GM23338 (cell line): ENCODE measurements around the gene RXRA. TPM values are rescaled to one million over a fixed set of nuclear protein-coding genes. Genes with fewer than 3 reads are reported as not detected.

ENCODE experiments used
- CREB1 ChIP-seq: fragments of 250-450 bp; sonication (Bioruptor Pico); IDR thresholded peaks from 2 replicates; pipeline ENCODE4 v1.5.0; 2020; ENCODE audit warnings: low read depth, mild to moderate bottlenecking, moderate library complexity
- EZH2 ChIP-seq: fragments of 200-600 bp; sonication (generic); IDR thresholded peaks from one replicate; pipeline ENCODE4 v1.8.0; 2017; ENCODE audit warnings: antibody characterized with exemption, mild to moderate bottlenecking, low read depth; ENCODE audit not compliant: unreplicated experiment
- EZH2phosphoT487 ChIP-seq: fragments of 200-600 bp; sonication (generic); IDR thresholded peaks from one replicate; pipeline ENCODE4 v1.8.1; 2018; ENCODE audit warnings: antibody characterized with exemption; ENCODE audit not compliant: unreplicated experiment
- JUNB ChIP-seq: IDR thresholded peaks from one replicate; pipeline ENCODE4 v1.6.1; 2016; ENCODE audit warnings: antibody characterized with exemption; ENCODE audit not compliant: unreplicated experiment
- POLR2AphosphoS5 ChIP-seq: IDR thresholded peaks from 2 replicates; pipeline ENCODE4 v1.6.1; 2016; ENCODE audit warnings: antibody characterized with exemption, low read depth
- STAT1 ChIP-seq: IDR thresholded peaks from one replicate; pipeline ENCODE4 v1.6.1; 2016; ENCODE audit warnings: antibody characterized with exemption; ENCODE audit not compliant: unreplicated experiment
- ZNF114 ChIP-seq: fragments of 250-450 bp; sonication (Bioruptor Pico); IDR thresholded peaks from 2 replicates; pipeline ENCODE4 v1.5.0; 2020; ENCODE audit warnings: mild to moderate bottlenecking, moderate library complexity
- polyA plus RNA-seq: library from polyadenylated mRNA; unstranded; fragments of >200 nt; fragmentation: Nextera tagmentation; extraction: Ambion mirVana; gene quantifications from 2 replicates; pipeline ENCODE4 v1.2.1, GENCODE V29; 2016
- total RNA-seq: library from RNA; depleted of rRNA; stranded (reverse); fragments of >200 nt; shearing (Covaris generic); gene quantifications from 2 replicates; pipeline ENCODE4 v1.2.3, GENCODE V29; 2014
- TF ChIP-seq, protein P1 (sequence below): fragments of 250-450 bp; sonication (Bioruptor Pico); IDR thresholded peaks from 2 replicates; pipeline ENCODE4 v1.5.0; 2020; ENCODE audit warnings: mild to moderate bottlenecking, moderate library complexity
- TF ChIP-seq, protein P2 (sequence below): IDR thresholded peaks from one replicate; pipeline ENCODE4 v1.6.1; 2018; ENCODE audit warnings: antibody characterized with exemption; ENCODE audit not compliant: unreplicated experiment
- TF ChIP-seq, protein P3 (sequence below), 2 experiments: fragments of 200-600 bp in 1 of 2; sonication (generic) in 1 of 2; conservative IDR thresholded peaks; 2 replicates each; pipeline versions ENCODE4 v1.5.1 to v1.6.1; 2016 to 2017; ENCODE audit warnings: antibody characterized with exemption in 2 of 2, low read depth in 2 of 2, mild to moderate bottlenecking in 2 of 2, moderate library complexity in 1 of 2

Gene RXRA
- total and polyA plus RNA-seq, 2 experiments from 2014 or later, result 4.9 to 17.9 TPM

DNA sequence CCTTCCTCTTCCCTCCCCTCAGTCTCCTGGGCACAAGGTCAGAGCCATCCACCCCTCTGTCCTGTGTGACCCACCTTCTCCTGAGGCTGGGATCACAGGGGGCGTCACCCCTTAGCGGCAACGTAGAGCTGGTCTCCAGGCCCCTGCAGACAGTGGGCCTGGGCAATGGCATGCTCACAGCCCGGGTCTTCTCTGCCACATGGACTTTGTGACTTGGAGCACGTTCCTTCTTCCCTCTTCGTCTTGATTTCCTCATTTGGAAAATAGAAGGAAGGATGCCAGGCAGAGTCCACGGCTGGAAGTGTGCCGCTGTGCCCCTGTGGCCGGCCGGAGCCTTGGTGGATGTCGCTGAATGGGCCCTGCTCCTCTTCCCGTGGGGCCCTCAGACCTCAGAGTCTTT is 10.0 kb downstream of the RXRA start (continued):
- TF ChIP-seq, protein P1, sequence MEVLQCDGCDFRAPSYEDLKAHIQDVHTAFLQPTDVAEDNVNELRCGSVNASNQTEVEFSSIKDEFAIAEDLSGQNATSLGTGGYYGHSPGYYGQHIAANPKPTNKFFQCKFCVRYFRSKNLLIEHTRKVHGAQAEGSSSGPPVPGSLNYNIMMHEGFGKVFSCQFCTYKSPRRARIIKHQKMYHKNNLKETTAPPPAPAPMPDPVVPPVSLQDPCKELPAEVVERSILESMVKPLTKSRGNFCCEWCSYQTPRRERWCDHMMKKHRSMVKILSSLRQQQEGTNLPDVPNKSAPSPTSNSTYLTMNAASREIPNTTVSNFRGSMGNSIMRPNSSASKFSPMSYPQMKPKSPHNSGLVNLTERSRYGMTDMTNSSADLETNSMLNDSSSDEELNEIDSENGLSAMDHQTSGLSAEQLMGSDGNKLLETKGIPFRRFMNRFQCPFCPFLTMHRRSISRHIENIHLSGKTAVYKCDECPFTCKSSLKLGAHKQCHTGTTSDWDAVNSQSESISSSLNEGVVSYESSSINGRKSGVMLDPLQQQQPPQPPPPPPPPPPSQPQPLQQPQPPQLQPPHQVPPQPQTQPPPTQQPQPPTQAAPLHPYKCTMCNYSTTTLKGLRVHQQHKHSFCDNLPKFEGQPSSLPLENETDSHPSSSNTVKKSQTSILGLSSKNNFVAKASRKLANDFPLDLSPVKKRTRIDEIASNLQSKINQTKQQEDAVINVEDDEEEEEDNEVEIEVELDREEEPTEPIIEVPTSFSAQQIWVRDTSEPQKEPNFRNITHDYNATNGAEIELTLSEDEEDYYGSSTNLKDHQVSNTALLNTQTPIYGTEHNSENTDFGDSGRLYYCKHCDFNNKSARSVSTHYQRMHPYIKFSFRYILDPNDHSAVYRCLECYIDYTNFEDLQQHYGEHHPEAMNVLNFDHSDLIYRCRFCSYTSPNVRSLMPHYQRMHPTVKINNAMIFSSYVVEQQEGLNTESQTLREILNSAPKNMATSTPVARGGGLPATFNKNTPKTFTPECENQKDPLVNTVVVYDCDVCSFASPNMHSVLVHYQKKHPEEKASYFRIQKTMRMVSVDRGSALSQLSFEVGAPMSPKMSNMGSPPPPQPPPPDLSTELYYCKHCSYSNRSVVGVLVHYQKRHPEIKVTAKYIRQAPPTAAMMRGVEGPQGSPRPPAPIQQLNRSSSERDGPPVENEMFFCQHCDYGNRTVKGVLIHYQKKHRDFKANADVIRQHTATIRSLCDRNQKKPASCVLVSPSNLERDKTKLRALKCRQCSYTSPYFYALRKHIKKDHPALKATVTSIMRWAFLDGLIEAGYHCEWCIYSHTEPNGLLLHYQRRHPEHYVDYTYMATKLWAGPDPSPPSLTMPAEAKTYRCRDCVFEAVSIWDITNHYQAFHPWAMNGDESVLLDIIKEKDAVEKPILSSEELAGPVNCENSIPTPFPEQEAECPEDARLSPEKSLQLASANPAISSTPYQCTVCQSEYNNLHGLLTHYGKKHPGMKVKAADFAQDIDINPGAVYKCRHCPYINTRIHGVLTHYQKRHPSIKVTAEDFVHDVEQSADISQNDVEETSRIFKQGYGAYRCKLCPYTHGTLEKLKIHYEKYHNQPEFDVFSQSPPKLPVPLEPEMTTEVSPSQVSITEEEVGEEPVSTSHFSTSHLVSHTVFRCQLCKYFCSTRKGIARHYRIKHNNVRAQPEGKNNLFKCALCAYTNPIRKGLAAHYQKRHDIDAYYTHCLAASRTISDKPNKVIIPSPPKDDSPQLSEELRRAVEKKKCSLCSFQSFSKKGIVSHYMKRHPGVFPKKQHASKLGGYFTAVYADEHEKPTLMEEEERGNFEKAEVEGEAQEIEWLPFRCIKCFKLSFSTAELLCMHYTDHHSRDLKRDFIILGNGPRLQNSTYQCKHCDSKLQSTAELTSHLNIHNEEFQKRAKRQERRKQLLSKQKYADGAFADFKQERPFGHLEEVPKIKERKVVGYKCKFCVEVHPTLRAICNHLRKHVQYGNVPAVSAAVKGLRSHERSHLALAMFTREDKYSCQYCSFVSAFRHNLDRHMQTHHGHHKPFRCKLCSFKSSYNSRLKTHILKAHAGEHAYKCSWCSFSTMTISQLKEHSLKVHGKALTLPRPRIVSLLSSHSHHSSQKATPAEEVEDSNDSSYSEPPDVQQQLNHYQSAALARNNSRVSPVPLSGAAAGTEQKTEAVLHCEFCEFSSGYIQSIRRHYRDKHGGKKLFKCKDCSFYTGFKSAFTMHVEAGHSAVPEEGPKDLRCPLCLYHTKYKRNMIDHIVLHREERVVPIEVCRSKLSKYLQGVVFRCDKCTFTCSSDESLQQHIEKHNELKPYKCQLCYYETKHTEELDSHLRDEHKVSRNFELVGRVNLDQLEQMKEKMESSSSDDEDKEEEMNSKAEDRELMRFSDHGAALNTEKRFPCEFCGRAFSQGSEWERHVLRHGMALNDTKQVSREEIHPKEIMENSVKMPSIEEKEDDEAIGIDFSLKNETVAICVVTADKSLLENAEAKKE (CRISPR knock-in tag), result no peak
- TF ChIP-seq ZNF114 (CRISPR knock-in tag), result no peak
- no peak for TF ChIP-seq POLR2AphosphoS5
- TF ChIP-seq, protein P2, sequence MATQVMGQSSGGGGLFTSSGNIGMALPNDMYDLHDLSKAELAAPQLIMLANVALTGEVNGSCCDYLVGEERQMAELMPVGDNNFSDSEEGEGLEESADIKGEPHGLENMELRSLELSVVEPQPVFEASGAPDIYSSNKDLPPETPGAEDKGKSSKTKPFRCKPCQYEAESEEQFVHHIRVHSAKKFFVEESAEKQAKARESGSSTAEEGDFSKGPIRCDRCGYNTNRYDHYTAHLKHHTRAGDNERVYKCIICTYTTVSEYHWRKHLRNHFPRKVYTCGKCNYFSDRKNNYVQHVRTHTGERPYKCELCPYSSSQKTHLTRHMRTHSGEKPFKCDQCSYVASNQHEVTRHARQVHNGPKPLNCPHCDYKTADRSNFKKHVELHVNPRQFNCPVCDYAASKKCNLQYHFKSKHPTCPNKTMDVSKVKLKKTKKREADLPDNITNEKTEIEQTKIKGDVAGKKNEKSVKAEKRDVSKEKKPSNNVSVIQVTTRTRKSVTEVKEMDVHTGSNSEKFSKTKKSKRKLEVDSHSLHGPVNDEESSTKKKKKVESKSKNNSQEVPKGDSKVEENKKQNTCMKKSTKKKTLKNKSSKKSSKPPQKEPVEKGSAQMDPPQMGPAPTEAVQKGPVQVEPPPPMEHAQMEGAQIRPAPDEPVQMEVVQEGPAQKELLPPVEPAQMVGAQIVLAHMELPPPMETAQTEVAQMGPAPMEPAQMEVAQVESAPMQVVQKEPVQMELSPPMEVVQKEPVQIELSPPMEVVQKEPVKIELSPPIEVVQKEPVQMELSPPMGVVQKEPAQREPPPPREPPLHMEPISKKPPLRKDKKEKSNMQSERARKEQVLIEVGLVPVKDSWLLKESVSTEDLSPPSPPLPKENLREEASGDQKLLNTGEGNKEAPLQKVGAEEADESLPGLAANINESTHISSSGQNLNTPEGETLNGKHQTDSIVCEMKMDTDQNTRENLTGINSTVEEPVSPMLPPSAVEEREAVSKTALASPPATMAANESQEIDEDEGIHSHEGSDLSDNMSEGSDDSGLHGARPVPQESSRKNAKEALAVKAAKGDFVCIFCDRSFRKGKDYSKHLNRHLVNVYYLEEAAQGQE, result no peak
- TF ChIP-seq EZH2, result no peak
- no peak for TF ChIP-seq EZH2phosphoT487
- TF ChIP-seq, protein P3, sequence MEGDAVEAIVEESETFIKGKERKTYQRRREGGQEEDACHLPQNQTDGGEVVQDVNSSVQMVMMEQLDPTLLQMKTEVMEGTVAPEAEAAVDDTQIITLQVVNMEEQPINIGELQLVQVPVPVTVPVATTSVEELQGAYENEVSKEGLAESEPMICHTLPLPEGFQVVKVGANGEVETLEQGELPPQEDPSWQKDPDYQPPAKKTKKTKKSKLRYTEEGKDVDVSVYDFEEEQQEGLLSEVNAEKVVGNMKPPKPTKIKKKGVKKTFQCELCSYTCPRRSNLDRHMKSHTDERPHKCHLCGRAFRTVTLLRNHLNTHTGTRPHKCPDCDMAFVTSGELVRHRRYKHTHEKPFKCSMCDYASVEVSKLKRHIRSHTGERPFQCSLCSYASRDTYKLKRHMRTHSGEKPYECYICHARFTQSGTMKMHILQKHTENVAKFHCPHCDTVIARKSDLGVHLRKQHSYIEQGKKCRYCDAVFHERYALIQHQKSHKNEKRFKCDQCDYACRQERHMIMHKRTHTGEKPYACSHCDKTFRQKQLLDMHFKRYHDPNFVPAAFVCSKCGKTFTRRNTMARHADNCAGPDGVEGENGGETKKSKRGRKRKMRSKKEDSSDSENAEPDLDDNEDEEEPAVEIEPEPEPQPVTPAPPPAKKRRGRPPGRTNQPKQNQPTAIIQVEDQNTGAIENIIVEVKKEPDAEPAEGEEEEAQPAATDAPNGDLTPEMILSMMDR (conservative IDR thresholded peaks at IDR 0.05; ENCODE audit: low read depth in 2 of 2), result no peak
- no peak for TF ChIP-seq CREB1 (CRISPR knock-in tag)
- TF ChIP-seq JUNB, result no peak
- no peak for TF ChIP-seq STAT1
